Measurements from ENCODE around the gene MAST4.
A peak's percentile ranks its signal among the peaks of the same experiment; 100 is the strongest.

MAST4 gene

DNA sequence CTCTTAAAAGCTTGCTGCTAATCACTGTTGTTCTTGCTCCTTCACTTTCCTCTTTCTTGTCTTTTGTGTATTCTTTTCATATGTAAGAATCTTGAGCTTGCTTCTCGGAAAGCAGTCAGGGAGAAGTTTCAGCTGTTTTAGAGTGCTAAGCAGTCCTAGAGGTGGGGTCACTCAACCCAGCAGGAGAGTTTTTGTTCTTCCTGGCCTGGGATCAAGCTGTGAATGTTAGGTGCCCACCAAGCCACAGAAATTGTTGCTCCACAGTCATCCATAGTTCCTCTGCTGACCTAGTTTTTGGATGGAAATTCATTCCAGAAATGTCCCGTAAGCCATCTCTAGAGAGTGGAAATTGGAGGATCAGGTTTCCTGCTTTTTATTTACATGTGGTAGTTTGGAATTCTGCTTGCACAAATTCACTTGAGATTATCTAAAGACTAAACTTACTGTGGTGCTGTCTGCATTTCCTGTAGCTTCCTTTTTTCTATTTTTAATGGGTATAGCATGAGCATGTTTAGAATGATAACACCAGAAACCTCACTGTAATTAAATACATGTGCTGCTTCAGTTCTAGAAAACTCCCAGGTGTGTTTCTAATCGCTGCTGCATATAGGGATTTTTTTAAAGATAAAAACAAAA lies 108.7 kb downstream of the MAST4 start:
- DNase-seq = no peak

DNA sequence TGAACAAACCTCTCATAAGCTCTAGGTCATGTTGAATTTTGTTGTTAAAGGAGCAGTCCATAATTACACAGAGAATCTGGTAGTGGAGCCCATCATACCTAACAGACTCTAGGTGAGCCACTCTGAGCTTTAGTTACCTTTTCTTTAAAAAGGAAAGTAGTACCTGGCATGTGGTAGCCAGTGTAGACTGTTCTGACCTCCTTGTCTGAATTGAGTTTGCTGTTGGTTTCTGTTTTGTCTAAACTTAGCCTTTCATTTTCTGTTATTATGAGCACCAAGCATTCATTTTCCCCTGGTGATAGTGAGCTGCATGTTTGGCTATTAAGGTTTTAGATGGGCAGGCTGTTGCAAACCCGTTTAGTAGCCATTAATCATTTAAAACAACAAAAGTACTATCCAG lies 112.2 kb downstream of the MAST4 start:
- no peak for DNase-seq

DNA sequence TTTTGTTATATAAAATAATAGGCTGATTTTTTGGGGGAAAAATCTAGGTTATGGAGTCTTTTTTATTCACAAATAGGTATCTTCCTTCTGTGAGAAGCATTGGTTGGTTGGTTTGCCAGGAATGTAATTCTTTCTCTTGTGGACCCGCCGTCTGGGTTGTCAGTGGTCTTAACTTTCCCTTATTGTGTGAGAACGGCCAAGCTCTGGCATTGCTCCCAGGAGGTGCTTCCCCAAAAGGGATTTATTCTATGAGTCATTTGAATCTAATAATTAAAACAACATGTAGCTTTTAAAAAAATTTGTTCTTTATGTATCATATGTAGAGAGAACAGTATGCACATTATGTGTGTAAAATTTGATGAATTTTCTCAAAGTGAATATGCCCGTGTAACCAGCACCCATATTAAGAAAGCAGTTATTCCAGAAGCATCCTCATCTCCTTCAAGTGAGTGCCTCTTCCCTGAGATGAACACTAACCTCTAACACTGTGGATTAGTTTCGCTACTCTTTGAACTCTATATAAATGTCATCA lies 114.4 kb downstream of the MAST4 start:
- DNase-seq = no peak

DNA sequence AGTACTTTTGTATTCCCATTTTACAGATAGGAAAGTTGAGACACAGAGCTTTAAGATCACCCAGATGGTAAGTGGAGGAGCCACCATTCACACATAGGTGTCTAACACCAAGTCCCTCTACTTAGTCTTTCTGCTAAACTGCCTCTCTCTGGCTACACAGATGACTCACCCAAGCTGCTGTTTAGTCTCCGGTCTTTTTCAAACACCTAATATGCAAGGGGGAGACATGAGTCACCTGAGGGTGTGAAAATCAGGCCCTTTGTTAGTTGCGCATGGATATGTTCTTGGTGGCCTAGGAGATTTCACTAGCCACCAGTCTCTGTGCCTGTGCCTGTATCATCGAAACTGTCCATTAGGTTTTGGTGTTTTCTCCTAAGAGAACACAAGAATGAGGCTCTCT lies 117.8 kb downstream of the MAST4 start:
- no peak for DNase-seq

DNA sequence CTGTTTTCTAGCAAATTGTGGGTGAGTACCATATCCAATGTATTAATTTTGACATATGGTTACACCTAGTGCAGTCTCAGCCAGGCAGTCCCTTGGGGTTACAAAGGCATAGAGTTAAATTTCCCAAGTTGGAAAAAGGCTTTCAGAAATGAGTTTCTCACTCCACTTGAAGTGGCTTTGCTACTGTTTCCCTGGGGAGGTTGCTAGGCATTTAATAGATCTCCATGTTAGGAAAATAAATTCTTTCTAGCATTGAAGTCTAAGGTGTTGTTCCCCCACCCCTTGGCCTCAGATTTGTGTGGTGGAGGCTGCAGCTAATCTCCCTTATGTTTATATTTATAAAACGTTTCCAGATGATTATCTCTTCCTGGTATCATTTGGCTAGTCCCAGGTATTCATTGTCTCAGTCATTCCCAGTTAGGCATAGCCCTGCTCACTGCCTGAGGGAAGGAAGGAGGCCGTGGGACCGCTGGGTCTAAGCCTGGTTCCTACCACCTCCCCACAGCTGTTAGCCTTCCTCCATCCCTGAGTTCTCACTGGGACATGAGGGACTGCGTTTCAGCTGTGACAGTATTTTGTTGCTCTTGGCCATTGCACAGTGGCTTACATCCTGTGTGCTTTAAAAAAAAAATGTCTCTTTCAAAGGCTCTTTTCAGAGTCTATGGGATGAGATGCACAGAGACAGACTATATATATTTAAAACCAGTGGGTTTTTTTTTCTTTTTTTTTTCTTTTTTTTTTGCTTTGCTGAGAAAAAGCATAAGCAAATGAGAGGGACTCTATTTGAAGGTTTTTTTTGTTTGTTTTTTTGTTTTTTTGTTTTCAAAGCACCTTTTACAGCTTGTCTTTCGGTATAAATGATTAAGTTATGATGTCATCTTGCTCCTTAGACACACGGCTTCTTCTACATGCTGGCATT lies 121.5 kb downstream of the MAST4 start:
- no peak for DNase-seq

DNA sequence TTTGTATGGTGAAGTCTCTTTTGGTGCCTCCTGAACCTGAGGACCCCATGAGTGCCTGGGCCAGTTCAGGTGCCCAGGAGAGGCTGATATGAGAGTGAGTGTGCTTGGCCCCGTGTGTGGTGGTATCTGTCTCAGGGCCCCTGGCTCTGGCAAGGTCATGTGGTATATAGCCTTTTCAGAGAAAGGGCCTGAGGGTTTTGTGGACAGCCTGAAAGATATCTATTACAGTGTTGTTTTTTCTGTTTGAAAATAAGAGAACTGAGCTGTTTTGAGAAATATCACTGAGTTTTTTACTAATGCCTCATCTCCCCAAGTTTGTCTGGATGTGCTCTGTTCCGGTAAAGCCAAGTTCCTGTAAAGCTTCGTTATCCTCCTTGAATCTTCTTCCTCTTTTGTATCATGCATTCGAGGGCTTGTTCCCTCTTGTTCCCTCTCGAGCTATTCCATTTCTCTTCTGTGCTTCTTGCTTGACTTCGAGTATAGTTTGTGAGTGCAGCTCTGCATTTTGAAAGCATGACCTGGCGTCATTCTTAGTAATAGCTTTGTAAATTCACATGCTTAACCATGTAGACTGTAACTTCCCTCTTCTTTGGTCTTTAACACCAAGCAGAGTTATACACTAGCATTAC lies 122.3 kb downstream of the MAST4 start:
- DNase-seq = peak; percentile 67 to 72

DNA sequence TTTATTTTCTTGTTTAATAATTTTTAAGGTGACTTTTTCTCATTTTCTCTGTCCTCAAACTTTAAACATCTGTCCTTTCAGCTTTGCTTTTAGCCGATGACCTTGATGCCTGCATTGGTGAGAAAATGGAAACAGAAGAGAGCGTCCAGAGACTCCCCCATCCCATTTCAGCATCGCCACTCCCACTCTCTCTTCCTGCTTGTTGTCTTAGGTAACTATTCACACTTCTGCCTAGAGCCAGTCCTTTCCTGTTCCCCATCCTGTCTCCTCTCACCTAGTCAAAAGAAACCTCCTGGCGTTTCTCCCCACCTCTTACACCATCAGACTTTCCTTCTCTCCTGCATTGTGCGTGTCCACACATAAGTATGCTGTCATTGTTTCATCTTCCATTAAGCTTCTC lies 124.6 kb downstream of the MAST4 start:
- DNase-seq = no peak

DNA sequence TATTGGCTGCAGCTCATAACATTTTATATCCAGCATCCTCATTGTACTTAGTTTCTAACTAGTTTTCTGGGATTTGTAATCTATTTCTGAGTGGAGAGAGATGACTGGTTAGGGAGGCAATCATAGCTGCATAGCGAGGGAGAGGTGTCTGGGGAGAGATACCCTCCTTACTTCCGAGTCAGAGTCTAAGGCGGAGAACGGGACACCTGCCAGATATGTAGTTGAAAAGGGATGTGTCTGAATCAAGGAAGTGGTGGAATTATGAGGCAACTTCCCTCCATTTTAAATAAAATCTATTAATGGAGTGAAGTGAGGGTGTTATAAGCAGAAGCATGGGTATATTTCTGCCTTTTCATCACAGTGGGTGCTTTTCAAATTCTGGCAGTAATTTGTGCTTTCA lies 126.5 kb downstream of the MAST4 start:
- DNase-seq = no peak

DNA sequence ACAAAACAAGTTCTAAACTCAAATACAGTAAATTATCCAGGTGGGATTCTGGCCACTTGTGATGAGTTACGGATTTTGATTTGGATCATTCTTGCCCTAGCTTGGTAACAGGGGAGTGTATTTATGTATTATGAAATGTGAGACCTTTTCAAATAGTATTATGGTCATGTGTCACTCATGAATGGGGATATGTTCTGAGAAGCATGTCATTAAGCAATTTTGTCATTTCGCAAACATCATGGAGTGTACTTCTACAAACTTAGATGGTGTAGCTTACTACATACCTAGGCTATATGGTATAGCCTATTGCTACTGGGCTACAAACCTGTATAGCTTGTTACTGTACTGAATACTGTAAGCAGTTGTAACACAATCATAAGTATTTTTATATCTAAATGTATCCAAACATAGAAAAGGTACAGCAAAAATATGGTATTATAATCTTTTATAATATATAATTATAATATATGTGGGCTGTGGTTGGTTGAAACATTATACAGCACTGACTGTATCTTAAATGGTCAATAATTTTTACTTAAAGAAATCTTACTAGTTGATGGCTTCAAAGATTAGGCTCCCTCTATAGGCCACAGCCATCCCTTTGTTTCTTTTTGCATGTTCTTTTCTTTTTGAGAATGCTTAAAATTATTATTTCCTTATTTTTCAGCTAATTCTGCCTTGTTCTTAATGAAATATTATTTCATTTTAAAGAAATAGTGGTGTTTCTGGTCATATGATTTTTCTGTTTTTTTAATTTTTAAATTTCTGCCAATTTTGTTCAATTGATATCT lies 128.4 kb downstream of the MAST4 start:
- peak; percentile 68 to 82 for DNase-seq

DNA sequence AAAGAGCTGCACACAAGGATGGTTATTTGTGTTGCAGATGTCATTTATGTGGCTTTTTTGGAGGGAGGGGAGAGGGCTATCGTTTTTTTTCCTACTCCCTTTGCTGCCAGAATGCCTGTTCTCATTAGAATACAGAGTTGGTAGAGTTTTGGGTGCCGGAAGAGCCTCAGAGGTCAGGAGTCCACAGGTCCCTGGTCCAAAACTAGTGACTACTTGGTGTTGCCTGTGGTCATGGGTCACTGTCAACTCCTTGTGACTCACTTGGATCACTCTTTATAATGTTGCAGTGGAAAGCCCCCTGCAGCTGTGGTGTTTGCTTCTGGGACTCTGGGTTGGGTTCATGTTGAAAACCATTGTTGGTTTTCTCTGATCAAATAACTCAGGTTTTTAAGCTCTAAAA lies 131.4 kb downstream of the MAST4 start:
- DNase-seq = no peak

DNA sequence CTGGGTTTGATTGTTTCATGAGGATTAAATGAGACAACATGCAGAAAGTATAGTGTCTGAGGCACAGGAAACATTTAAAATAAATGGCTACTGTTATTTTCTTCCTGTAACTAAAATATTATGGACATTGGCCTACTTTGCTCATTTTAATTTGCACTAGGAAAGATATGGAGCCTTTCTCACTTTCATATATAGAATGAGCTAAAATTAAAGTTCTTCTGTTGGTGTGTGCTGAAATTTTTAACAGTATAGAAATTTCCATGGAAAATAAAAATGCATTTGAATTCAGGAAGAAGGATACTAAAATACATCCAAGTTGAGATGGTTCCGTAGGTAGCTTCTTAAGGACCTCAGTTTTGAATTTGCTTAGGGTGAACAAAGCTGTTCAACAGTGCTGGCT lies 131.9 kb downstream of the MAST4 start:
- no peak for DNase-seq

DNA sequence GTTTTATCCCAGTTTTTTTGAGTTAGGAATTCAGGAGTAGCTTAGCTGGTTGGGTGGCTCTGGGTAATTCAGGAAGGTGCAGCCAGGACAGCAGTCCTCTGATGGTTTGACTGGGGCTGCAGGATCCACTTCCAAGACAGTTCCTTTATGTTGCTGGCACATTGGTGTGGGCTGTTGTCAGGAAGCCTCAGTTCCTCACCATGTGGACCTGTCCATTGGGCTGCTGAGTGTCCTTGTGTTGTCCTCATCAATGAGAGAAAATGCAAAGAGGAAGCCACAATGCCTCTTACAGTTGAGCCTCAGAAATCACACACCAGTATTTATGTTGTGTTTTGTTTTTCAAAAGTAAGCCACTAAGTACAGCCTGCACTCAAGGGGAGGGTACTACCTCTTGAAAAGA lies 140.9 kb downstream of the MAST4 start:
- no peak for DNase-seq

DNA sequence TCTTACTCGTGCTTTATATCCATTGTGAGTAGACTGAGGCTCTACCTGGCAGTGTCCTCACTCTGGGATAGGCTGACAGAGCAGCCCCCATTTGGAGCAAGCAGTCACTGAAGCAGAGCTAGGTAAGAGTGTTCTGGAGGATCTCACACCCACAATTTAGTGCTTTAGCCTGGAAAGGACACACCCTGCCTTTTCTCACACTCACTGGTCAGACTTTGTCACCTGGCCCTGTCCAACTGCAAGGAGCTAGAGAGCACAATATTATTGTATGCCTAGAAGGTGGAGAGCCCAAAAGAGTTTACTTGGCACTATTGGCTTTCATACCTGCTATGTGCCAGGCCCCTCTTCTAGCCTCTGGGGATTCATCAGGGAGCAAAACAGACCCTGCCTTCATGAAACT lies 141.9 kb downstream of the MAST4 start:
- DNase-seq = no peak

DNA sequence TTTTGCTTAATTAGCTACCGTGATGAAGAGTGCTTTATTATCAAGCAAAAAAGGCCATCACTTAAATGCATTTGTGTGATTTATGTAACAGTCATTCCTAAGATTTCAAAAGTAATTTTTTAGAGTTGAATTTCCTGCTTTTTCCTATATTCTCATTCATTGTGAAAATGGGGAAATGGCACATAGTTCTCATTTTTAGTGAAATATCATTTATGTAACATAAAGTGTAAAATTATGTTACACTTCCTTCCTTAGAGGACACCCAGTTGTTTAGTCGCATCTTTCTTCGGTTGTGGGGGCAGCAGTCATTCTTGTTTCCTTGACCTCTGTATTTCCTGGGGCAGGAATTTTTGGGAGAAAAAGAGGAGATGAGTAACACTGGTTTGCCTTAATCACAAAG lies 142.8 kb downstream of the MAST4 start:
- DNase-seq = peak; percentile 54 to 60

DNA sequence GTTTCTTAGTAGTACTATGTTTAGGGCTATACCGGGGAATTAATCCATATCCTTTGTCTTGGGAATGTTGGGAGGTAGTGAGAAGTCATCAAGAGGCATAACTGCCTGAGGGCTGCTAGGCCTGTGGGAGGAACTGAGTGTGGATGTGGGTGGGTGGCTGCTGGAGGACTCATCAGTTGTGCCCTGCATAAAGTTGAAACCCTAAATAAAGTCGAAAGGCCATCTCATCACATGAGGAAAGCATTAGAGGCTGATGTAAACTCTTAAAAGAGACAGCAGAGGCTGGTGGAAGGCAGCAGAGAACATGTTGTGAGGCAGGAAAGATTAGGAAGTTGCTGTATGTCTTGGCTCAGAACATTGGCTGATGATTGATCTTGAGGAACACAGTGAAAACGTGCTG lies 143.8 kb downstream of the MAST4 start:
- peak; percentile 61 to 76 for DNase-seq

DNA sequence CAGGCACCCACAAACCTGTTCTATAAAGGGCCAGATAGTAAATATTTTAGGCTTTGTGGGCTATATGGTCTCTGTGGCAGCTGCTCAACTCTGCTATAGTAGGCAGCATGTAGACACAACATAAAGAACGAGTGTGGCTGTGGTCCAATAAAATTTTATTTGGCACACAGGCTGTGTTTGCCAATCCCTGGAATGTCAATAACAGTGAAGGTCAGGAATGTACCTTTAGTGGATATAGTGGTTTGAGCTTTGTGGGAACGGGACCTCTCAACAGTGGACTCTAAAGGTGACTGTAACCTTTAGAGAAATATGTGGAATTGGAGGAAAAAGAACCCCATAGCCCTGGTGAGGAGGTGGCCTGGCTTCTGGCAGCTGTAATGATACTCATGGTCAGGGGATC lies 145.2 kb downstream of the MAST4 start:
- DNase-seq = no peak

DNA sequence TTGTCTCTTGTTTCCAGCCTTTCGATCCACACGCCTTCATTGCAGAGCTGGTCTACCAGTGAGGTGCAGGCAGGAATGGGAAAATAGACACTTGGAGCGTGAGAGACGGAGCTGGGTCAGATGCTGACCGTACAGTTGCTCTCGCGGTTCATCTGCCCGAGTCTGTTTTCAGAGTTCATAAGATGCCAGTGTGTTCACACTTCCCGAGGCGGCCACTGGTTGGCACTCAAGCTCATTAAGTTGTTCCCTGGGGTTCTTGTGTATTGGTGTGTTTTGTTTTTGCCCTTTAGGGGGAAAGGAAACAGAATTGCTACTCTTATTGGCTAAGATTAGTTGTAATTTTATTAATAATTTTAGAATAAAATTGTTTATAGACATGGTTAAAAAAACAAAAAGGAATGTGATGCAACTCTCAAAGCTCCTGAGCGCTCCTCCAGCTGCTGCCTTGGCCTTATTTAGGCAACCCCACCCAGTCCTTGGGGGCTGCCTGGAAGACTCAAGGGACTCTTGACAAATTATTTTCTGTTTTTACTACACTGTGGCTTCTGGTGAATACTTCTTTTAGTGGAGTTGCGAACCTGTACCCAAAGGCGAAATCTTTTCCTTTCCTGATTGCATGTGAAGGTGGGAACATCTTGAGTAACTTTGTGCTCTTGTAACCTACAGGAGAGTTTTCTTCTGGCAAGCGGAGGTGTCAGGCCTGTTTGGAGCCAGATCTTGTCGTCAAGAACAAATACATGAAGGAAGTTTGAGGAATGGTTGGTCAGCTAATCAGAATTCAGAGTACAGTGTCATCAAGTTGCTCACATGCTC lies 146.1 kb downstream of the MAST4 start:
- no peak for DNase-seq

DNA sequence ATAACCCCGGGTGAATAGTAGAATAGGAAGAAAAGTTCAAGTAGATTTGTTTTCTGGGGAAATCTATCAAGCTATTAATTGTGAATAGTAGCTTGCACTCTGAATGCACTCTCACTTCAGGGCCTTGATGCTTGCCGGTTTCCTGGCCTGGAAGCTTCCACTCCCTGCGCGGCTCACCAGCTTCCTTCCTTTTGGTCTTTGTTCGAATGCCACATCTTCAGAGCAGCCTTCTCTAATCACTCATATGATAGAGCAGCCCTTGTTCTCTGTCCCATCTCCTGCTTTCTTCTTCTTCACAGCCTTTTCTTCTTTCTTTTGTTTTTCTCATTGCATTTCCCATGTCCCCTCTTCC lies 146.7 kb downstream of the MAST4 start:
- DNase-seq = no peak

DNA sequence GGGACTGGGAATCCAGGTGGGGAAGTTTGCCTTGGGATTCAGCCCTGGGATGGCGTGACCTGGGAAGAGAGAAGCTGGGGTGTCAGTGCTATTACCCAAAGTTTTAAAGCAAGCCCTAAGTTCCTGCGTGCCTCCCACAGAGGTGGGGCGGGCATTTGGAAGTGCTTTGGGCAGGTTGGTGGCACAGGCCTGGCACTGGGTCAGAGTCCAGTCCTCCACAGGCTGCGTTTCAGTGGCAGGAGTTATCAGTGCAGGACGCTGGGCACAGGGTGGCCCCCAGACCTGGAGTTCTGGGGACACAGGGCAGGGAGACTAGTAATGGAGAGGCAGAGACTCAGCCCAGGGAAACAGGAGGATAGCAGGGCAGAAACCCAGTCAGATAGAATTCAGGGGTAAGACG lies 147.2 kb downstream of the MAST4 start:
- DNase-seq = no peak

DNA sequence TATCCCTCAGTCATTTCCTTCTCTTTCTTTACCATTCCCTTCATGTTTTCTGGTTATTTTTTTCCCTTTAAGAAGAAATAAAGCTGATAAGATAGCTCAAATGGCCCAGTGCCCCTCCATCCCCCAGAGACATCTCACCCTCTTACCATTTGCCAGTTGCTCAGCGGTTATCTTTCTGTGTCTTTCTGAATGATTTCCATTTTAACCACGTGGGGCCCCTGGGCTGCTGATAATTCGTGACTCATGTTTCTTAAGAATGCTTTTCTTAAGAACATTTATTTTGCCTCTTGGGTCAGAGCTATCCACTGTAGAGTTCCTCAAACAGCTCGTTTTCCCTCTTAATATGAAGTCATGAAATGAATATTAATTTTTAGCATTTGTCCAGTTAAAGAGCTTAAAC lies 147.8 kb downstream of the MAST4 start:
- peak in 1 of 2 donors; percentile 22 for DNase-seq

DNA sequence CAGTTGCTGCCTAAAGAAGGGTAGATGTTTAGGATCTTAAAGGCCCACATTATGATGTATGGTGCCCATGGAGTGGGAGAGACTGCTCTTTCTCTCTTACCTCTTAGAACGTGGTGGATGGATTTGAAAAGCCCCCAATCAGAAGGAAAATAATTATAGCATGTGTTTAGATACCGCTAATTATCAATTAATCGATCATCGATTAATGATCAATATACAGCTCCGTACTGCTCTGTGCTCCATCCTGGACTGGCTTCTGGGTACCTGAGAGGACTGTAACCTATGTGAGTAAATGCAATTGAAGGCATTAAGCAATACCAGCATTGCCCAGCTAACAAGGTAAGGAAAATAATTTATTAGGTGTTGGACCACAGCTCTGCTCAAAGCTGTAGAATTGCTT lies 149.1 kb downstream of the MAST4 start:
- DNase-seq = no peak

DNA sequence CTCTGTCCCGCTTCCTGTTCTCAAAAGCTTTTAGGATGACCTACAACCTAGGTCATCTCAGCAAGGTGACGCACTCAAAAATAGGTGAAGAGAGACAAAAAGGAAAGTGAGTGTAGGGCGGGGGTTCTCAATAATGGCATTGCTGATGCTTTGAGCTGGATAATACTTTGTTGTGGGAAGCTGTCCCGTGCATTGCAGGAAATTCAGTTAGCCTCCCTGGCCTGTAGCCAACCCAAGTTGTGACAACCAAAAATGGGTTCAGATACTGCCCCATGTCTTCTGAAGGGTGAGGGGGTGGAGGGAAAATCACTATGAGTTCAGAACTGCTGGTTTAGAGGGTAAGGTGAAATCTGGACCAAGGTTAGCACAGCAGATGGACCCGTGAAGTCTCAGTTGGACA lies 151.4 kb downstream of the MAST4 start:
- DNase-seq = no peak

Data from inflammatory macrophage treated with lipopolysaccharide for 1 hour (primary cell).